Left kidney (tissue), 2 donors: ENCODE measurements around the gene ELOVL3. TPM values are rescaled to one million over a fixed set of nuclear protein-coding genes. Genes with fewer than 3 reads are reported as not detected.
"Not testable (repeated sequence)": the region's sequence is repeated elsewhere in the genome, so short reads cannot be mapped to it uniquely, and the experiment has no call there.

Experiments
- DNase-seq: peaks from one replicate; pipeline ENCODE4 v3.0.0-alpha.2; 2013
- polyA plus RNA-seq: library from polyadenylated mRNA; unstranded; fragments of 120-200 nt; gene quantifications from one replicate; pipeline ENCODE4 v1.2.1, GENCODE V29; 2013; ENCODE audit not compliant: insufficient read length

ELOVL3 gene
- polyA plus RNA-seq, 1 donor = 2.9 TPM

GRCh38 chr10:102252508-102252907 is 26.4 kb downstream of the ELOVL3 start:
- DNase-seq = not testable (repeated sequence)

GRCh38 chr10:102254426-102254825 is 28.3 kb downstream of the ELOVL3 start:
- no peak for DNase-seq

GRCh38 chr10:102255404-102255803 is 29.3 kb downstream of the ELOVL3 start:
- no peak for DNase-seq

DNA sequence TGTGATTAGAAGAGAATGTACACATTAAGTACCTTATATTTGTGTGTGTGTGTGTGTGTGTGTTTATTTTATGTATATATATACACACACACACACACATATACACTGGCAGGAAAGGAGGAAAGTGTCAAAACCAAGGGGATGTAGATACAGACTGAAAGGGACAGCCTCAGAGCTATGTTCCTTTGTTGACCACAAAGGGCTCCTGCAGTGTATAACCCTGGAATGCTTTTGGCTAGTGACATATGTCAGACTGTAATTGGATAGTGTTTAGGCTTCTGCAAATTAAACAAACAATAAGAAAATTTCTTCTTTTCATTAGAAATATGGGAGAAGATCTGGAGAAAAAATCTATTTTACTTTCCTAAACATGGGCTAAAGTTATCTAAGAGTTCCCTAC is 35.1 kb downstream of the ELOVL3 start:
- no peak for DNase-seq

- no peak for DNase-seq
Observed at GRCh38 chr10:102261842-102262241, 35.7 kb downstream of the ELOVL3 start.

- no peak for DNase-seq
Observed at GRCh38 chr10:102262744-102263370, 36.8 kb downstream of the ELOVL3 start.

GRCh38 chr10:102264371-102264770 is 38.3 kb downstream of the ELOVL3 start:
- no peak for DNase-seq

GRCh38 chr10:102266670-102267069 is 40.6 kb downstream of the ELOVL3 start:
- no peak for DNase-seq

- DNase-seq = no peak
Observed at GRCh38 chr10:102267748-102268147, 41.6 kb downstream of the ELOVL3 start.

DNA sequence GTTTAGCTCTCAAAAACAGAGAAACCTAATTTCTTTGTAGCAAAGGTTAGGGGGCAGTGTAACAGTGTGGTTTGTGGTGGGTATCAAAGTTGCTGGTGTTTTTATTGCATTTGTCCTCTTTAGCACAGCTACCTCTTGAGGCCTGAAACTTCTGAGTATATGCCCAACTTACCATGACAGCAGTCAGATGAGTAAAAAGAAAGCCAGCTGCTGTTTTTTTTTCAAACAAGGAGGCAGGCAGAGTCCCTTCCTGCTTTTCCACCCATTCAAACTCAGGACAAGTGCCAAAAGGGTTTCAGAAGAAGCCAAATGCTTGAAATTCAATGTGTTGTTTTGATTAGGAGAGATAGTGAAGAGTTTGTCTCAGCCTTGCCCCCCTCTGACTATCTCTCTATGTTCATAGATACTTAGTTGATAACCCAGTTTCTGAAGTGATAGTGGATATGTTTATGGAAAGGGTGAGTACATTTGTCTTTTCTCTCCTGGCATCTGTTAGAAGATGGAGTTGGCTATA is 42.3 kb downstream of the ELOVL3 start:
- no peak for DNase-seq

DNA sequence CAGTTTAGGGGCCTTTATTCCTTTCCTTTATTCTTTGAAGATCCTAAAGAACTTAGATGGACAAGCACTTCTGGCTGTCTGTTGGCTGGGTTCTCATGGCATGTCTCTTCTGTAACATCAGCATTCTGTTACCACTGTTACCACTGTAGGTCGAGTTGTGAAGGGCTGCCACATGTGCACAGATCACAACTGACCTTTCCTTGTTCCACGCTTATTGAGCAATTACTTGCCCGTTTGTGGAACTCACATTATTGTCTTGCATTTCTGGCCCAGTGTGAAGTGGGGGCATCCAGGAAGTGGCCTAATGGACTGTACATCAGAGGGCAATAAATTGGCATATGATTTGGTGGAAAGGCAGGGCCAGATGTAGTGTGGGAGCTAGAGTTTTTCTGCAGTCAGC is 42.9 kb downstream of the ELOVL3 start:
- no peak for DNase-seq

GRCh38 chr10:102274062-102274461 is 48.0 kb downstream of the ELOVL3 start:
- no peak for DNase-seq

DNA sequence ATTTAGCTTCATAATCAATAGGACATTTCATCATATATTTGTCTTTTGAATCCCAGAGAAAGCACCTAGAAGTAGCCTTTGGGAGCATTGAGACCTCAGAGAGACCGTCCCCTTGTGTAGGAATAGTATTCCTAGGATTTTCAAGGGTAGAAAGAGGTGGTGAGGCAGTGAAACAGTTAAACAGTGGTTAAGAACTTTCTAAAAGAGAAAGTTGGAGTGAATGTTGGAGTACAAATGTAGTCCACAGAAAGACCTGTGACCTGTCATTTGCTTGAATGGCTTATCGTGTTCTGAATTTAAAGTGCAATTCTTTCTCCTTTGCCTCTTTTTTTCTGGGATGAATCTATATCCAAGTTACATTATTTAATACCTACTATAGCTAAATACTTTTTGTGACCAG is 49.2 kb downstream of the ELOVL3 start:
- no peak for DNase-seq

GRCh38 chr10:102279104-102279503 is 53.0 kb downstream of the ELOVL3 start:
- no peak for DNase-seq

Other genes starting within 250 kb of the ELOVL3 start
- 21.2 TPM for gene ARMH3, start 170.1 kb upstream of the ELOVL3 start, polyA plus RNA-seq
- 9.4 TPM for gene HPS6, start 160.9 kb upstream of the ELOVL3 start, polyA plus RNA-seq
- gene LDB1, start 105.9 kb upstream of the ELOVL3 start, polyA plus RNA-seq = 125 TPM
- 40.8 TPM for gene PPRC1, start 93.3 kb upstream of the ELOVL3 start, polyA plus RNA-seq
- 93.0 TPM for gene NOLC1, start 73.9 kb upstream of the ELOVL3 start, polyA plus RNA-seq
- 0.43 TPM for gene PITX3, start 15.2 kb downstream of the ELOVL3 start, polyA plus RNA-seq
- gene GBF1, start 19.2 kb downstream of the ELOVL3 start, polyA plus RNA-seq = 56.6 TPM
- 17.2 TPM for gene NFKB2, start 169.4 kb downstream of the ELOVL3 start, polyA plus RNA-seq
- 9.3 TPM for gene PSD, start 192.5 kb downstream of the ELOVL3 start, polyA plus RNA-seq
- gene FBXL15, start 194.5 kb downstream of the ELOVL3 start, polyA plus RNA-seq = 5.6 TPM
- gene CUEDC2, start 206.3 kb downstream of the ELOVL3 start, polyA plus RNA-seq = 75.7 TPM
- 1.5 TPM for gene C10orf95, start 225.2 kb downstream of the ELOVL3 start, polyA plus RNA-seq